ENCODE measurements around the gene CHD9NB. TPM values are rescaled to one million over a fixed set of nuclear protein-coding genes. Genes with fewer than 3 reads are reported as not detected.

The CHD9NB gene
- total and polyA plus RNA-seq, 9 of the 15 experiments (the other 6 are each of a cell fraction or from before 2014, with no cell fraction given) = 0.06 to 0.10 (median 0.07) TPM; not detected in 6

- TF ChIP-seq DEAF1 (CRISPR knock-in tag; IDR thresholded peaks at IDR 0.05) = no peak
- TF ChIP-seq ZNF134 (CRISPR knock-in tag; conservative IDR thresholded peaks at IDR 0.05) = no peak
- TF ChIP-seq ZNF277 (CRISPR knock-in tag; IDR thresholded peaks at IDR 0.05; ENCODE audit: borderline replicate concordance) = no peak
- no peak for TF ChIP-seq ZNF609 (CRISPR knock-in tag; IDR thresholded peaks at IDR 0.05; ENCODE audit: borderline replicate concordance)
- TF ChIP-seq FOS (IDR thresholded peaks at IDR 0.05; ENCODE audit: extremely low read depth, insufficient read length) = no peak
- no peak for TF ChIP-seq CHCHD3 (CRISPR knock-in tag; IDR thresholded peaks at IDR 0.05)
- TF ChIP-seq SRSF3 (IDR thresholded peaks at IDR 0.05; ENCODE audit: insufficient read depth, low read length) = no peak
- no peak for TF ChIP-seq SMAD1 (IDR thresholded peaks at IDR 0.05; ENCODE audit: low read depth, low read length, partially characterized antibody)
- TF ChIP-seq ASH1L (IDR thresholded peaks at IDR 0.05; ENCODE audit: borderline replicate concordance, low read depth, partially characterized antibody) = no peak
Measured at GRCh38 chr16:53052519-53053501, at the start of gene CHD9NB (continued).

Measured in K562 (cell line).